Neural progenitor cell (in vitro differentiated cells): ENCODE data around the gene PRKAB1.

Experiments used
- CTCF ChIP-seq: fragments of 200-600 bp; sonication (generic); IDR thresholded peaks from 2 replicates; pipeline ENCODE4 v1.5.1; 2017; ENCODE audit warnings: antibody characterized with exemption, mild to moderate bottlenecking
- EZH2 ChIP-seq: fragments of 200-600 bp; sonication (generic); IDR thresholded peaks from 2 replicates; pipeline ENCODE4 v1.6.1; 2017; ENCODE audit warnings: antibody characterized with exemption, mild to moderate bottlenecking, moderate library complexity

GRCh38 chr12:119627019-119627643, 40.8 kb upstream of the PRKAB1 start:
- TF ChIP-seq CTCF (no peak), EZH2 (no peak)
